Thymus (tissue), 11 donors: ENCODE data around the gene GTF2H1. TPM values are rescaled to one million over a fixed set of nuclear protein-coding genes. Genes with fewer than 3 reads are reported as not detected.

Experiments
- DNase-seq, 9 donors: peaks; one replicate each; pipeline ENCODE4 v3.0.0-alpha.2; 2013; ENCODE audit warnings: low spot score in 9 of 9, low read depth in 6 of 9, missing footprints in 1 of 9
- H3K27ac ChIP-seq, 2 donors: one replicate each; pipeline ENCODE4 v1.5.1; 2013; ENCODE audit warnings: control low read depth in 1 of 2, low read depth in 1 of 2, low read length in 1 of 2, mild to moderate bottlenecking in 1 of 2, moderate library complexity in 1 of 2
- H3K27me3 ChIP-seq, 2 donors: one replicate each; pipeline ENCODE4 v1.5.1; 2013; ENCODE audit warnings: low read length in 1 of 2; ENCODE audit not compliant: control insufficient read depth in 2 of 2, insufficient read depth in 1 of 2
- H3K36me3 ChIP-seq, 2 donors: one replicate each; pipeline ENCODE4 v1.5.1; 2013; ENCODE audit warnings: low read length in 1 of 2, mild to moderate bottlenecking in 1 of 2, moderate library complexity in 1 of 2; ENCODE audit not compliant: control insufficient read depth in 2 of 2, insufficient read depth in 2 of 2
- H3K4me1 ChIP-seq, 2 donors: one replicate each; pipeline ENCODE4 v1.5.1; 2013; ENCODE audit warnings: low read length in 2 of 2; ENCODE audit not compliant: control insufficient read depth in 2 of 2, insufficient read depth in 2 of 2
- H3K4me3 ChIP-seq, 2 donors: one replicate each; pipeline ENCODE4 v1.5.1; 2013; ENCODE audit warnings: low read length in 2 of 2, control low read depth in 1 of 2, mild to moderate bottlenecking in 1 of 2
- H3K9me3 ChIP-seq, 2 donors: one replicate each; pipeline ENCODE4 v1.5.1; 2013; ENCODE audit warnings: low read length in 1 of 2, mild to moderate bottlenecking in 1 of 2; ENCODE audit not compliant: control insufficient read depth in 2 of 2, insufficient read depth in 1 of 2
- WGBS: extraction: QIAGEN DNeasy Blood & Tissue Kit; methylation state at CpG from one replicate; pipeline ENCODE4 v1.1.7; 2013; 5-methylcytosine and 5-hydroxymethylcytosine counted together
- polyA plus RNA-seq: library from polyadenylated mRNA; stranded (reverse); fragments of 200-250 nt; gene quantifications from one replicate; pipeline ENCODE4 v1.2.3, GENCODE V29; 2013
- total RNA-seq: library from RNA; stranded (reverse); fragments of 120-200 nt; gene quantifications from one replicate; pipeline ENCODE4 v1.2.4, GENCODE V29; 2013
- donor health status: healthy.

Gene GTF2H1
- total and polyA plus RNA-seq, 2 donors = 35.4 to 38.9 TPM

GRCh38 chr11:18299721-18300120 is 22.6 kb upstream of the GTF2H1 start:
- Histone ChIP-seq H3K27me3 (no peaks in the 10 kb centered on the region), H3K4me1 (no peaks in the 10 kb centered on the region), H3K36me3 (peaks cover 11 to 41% of the 10 kb centered on the region in 2 donors), H3K9me3 (no peaks in the 10 kb centered on the region), H3K4me3 (no peak overlapping the region), H3K27ac (no peak overlapping the region)
- no peak for DNase-seq

DNA sequence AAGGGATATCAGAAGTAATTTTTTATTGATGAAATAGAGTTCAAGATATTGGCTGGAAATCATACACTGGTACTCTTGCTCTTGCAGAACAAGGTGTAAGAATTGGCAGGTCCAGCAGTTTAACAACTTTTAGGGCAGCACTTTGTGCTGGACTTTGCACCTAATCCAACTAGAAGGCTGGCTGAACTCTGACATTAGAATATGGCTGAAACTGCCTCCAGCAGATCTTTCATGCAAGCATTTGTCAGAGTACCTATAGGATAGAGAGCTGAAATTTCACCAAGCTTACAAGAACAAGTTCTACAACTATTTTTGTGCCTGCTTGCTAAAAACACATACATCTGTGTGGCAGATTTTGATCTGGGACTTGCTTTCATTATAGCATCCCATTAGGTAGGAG is 17.6 kb upstream of the GTF2H1 start:
- Histone ChIP-seq H3K9me3 (no peaks in the 10 kb centered on the region), H3K4me3 (no peak overlapping the region), H3K27ac (no peak overlapping the region), H3K4me1 (no peaks in the 10 kb centered on the region), H3K36me3 (peaks cover 18 to 46% of the 10 kb centered on the region in 2 donors), H3K27me3 (no peaks in the 10 kb centered on the region)
- DNase-seq = no peak

GRCh38 chr11:18307461-18308139 is 14.8 kb upstream of the GTF2H1 start:
- DNase-seq = no peak
- H3K36me3 ChIP-seq = peaks cover 31 to 53% of the 10 kb centered on the region in 2 donors
- WGBS = 94% methylated on average over 2 of the region's 2 CpGs
- no peak overlapping the region for H3K27ac ChIP-seq
- H3K27me3 ChIP-seq = no peaks in the 10 kb centered on the region
- H3K9me3 ChIP-seq = no peaks in the 10 kb centered on the region
- H3K4me1 ChIP-seq = no peaks in the 10 kb centered on the region
- H3K4me3 ChIP-seq = no peak overlapping the region

DNA sequence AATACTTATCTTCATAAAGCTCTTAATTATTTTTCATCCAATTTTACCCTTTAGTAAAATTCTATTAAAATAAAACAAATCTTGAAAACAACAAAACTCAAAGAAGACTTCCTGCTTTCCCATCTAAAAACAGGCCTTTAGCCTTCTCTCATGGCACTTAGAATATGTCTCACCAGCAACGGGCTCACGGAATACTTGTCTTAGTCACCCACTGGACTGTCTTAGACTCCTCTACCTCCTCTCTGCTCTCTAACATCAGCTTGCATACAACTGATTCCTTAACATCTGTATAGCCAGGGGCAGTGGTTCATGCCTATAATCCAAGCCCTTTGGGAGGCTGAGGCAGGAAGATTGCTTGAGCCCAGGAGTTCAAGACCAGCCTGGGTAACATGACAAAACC is 14.1 kb upstream of the GTF2H1 start:
- Histone ChIP-seq H3K27ac (no peak overlapping the region), H3K9me3 (no peaks in the 10 kb centered on the region), H3K27me3 (no peaks in the 10 kb centered on the region), H3K36me3 (peaks cover 31 to 48% of the 10 kb centered on the region in 2 donors), H3K4me3 (no peak overlapping the region), H3K4me1 (no peaks in the 10 kb centered on the region)
- DNase-seq = no peak
- 98% methylated on average over 2 of the region's 2 CpGs for WGBS

- no peaks in the 10 kb centered on the region for H3K27me3 ChIP-seq
- no peaks in the 10 kb centered on the region for H3K4me1 ChIP-seq
- no peaks in the 10 kb centered on the region for H3K9me3 ChIP-seq
- no peak overlapping the region for H3K27ac ChIP-seq
- WGBS = 98% methylated on average over 5 of the region's 5 CpGs
- DNase-seq = no peak
- no peak overlapping the region for H3K4me3 ChIP-seq
- H3K36me3 ChIP-seq = peaks cover 29 to 40% of the 10 kb centered on the region in 2 donors
Observed at GRCh38 chr11:18309691-18310090, 12.7 kb upstream of the GTF2H1 start.

GRCh38 chr11:18310800-18311340 is 11.5 kb upstream of the GTF2H1 start:
- Histone ChIP-seq H3K4me3 (no peak overlapping the region), H3K4me1 (no peaks in the 10 kb centered on the region), H3K27me3 (no peaks in the 10 kb centered on the region), H3K36me3 (peaks cover 26 to 34% of the 10 kb centered on the region in 2 donors), H3K27ac (no peak overlapping the region), H3K9me3 (no peaks in the 10 kb centered on the region)
- no peak for DNase-seq
- 88% methylated on average over 6 of the region's 6 CpGs for WGBS

DNA sequence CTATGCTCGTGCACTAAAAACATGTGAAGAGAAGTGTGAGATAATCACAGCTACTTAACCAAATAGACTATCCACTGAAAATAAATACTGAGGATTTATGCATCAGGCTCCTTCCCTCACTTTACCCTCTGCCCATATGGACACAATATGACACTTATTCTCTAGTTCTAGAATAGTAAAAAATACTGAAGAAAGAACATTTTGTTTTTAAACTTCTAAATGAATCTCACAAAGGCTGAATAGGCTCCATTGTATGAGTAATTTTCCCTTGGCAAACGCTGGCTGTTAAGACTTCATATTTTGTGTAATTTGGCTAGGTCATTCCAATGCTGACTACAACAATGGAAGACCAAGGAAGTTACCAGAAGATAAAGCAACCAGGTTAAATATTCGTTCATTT is 10.4 kb upstream of the GTF2H1 start:
- H3K4me1 ChIP-seq = no peaks in the 10 kb centered on the region
- H3K9me3 ChIP-seq = no peaks in the 10 kb centered on the region
- peaks cover 26 to 30% of the 10 kb centered on the region in 2 donors for H3K36me3 ChIP-seq
- no peak for DNase-seq
- no peaks in the 10 kb centered on the region for H3K27me3 ChIP-seq
- H3K27ac ChIP-seq = no peak overlapping the region
- WGBS = 98% methylated on average over 3 of the region's 3 CpGs
- no peak overlapping the region for H3K4me3 ChIP-seq

GRCh38 chr11:18312663-18313420 is 9.5 kb upstream of the GTF2H1 start:
- Histone ChIP-seq H3K4me3 (no peak overlapping the region), H3K27ac (no peak overlapping the region), H3K36me3 (peaks cover 26 to 29% of the 10 kb centered on the region in 2 donors), H3K4me1 (no peaks in the 10 kb centered on the region), H3K9me3 (no peaks in the 10 kb centered on the region), H3K27me3 (no peaks in the 10 kb centered on the region)
- DNase-seq = no peak
- WGBS = 89% methylated on average over 2 of the region's 2 CpGs

GRCh38 chr11:18313965-18314763 is 8.2 kb upstream of the GTF2H1 start:
- WGBS = 81% methylated on average over 10 of the region's 10 CpGs
- Histone ChIP-seq H3K9me3 (no peaks in the 10 kb centered on the region), H3K4me1 (no peaks in the 10 kb centered on the region), H3K27me3 (no peaks in the 10 kb centered on the region), H3K36me3 (peaks cover 15 to 16% of the 10 kb centered on the region in 2 donors), H3K27ac (no peak overlapping the region), H3K4me3 (no peak overlapping the region)
- no peak for DNase-seq
